BLaER1 (cell line): ENCODE data around the gene SLC13A4.

Experiments
- H3K27ac ChIP-seq: shearing (Covaris generic); formaldehyde crosslinking; 2 replicates; pipeline ENCODE4 v1.8.1; 2022
- H3K27me3 ChIP-seq: shearing (Covaris generic); formaldehyde crosslinking; 2 replicates; pipeline ENCODE4 v1.8.1; 2022
- H3K36me3 ChIP-seq: shearing (Covaris generic); formaldehyde crosslinking; 2 replicates; pipeline ENCODE4 v1.8.1; 2022
- H3K4me1 ChIP-seq: shearing (Covaris generic); formaldehyde crosslinking; 2 replicates; pipeline ENCODE4 v1.8.1; 2022
- H3K4me2 ChIP-seq: shearing (Covaris generic); formaldehyde crosslinking; 2 replicates; pipeline ENCODE4 v1.8.1; 2022
- H3K4me3 ChIP-seq: shearing (Covaris generic); formaldehyde crosslinking; 2 replicates; pipeline ENCODE4 v1.8.1; 2022
- H3K9ac ChIP-seq: shearing (Covaris generic); formaldehyde crosslinking; 2 replicates; pipeline ENCODE4 v1.8.1; 2022
- H3K9me3 ChIP-seq: shearing (Covaris generic); formaldehyde crosslinking; 2 replicates; pipeline ENCODE4 v1.8.1; 2022
- H4K20me1 ChIP-seq: shearing (Covaris generic); formaldehyde crosslinking; 2 replicates; pipeline ENCODE4 v1.8.1; 2022
- Cebpa-rat ChIP-seq: shearing (Covaris generic); IDR thresholded peaks from 2 replicates; pipeline ENCODE4 v1.8.1; 2022

SLC13A4 gene

GRCh38 chr7:135712796-135713195, 15.2 kb downstream of the SLC13A4 start:
- Histone ChIP-seq H3K9me3 (no peaks in the 10 kb centered on the region), H4K20me1 (no peaks in the 10 kb centered on the region), H3K27me3 (no peaks in the 10 kb centered on the region), H3K4me2 (no peak overlapping the region), H3K4me1 (no peaks in the 10 kb centered on the region), H3K27ac (no peak overlapping the region), H3K9ac (no peak overlapping the region), H3K4me3 (no peak overlapping the region), H3K36me3 (no peaks in the 10 kb centered on the region)
- no peak for TF ChIP-seq Cebpa-rat

- Histone ChIP-seq H4K20me1 (no peaks in the 10 kb centered on the region), H3K4me3 (no peak overlapping the region), H3K9ac (no peak overlapping the region), H3K27ac (no peak overlapping the region), H3K4me1 (no peaks in the 10 kb centered on the region), H3K27me3 (no peaks in the 10 kb centered on the region), H3K4me2 (no peak overlapping the region), H3K36me3 (no peaks in the 10 kb centered on the region), H3K9me3 (no peaks in the 10 kb centered on the region)
- no peak for TF ChIP-seq Cebpa-rat
These were observed 15.7 kb downstream of the SLC13A4 start for GRCh38 chr7:135712182-135712782.

- Histone ChIP-seq H3K9ac (no peak overlapping the region), H3K36me3 (no peaks in the 10 kb centered on the region), H4K20me1 (no peaks in the 10 kb centered on the region), H3K27ac (no peak overlapping the region), H3K4me1 (no peaks in the 10 kb centered on the region), H3K27me3 (no peaks in the 10 kb centered on the region), H3K4me2 (no peak overlapping the region), H3K9me3 (no peaks in the 10 kb centered on the region), H3K4me3 (no peak overlapping the region)
- no peak for TF ChIP-seq Cebpa-rat
These were observed 16.9 kb downstream of the SLC13A4 start for GRCh38 chr7:135711139-135711469.

GRCh38 chr7:135710417-135711138, 17.4 kb downstream of the SLC13A4 start:
- no peaks in the 10 kb centered on the region for H3K36me3 ChIP-seq
- no peaks in the 10 kb centered on the region for H3K27me3 ChIP-seq
- no peaks in the 10 kb centered on the region for H3K4me1 ChIP-seq
- no peak overlapping the region for H3K9ac ChIP-seq
- no peaks in the 10 kb centered on the region for H4K20me1 ChIP-seq
- TF ChIP-seq Cebpa-rat = no peak
- no peak overlapping the region for H3K4me2 ChIP-seq
- H3K4me3 ChIP-seq = no peak overlapping the region
- H3K27ac ChIP-seq = no peak overlapping the region
- no peaks in the 10 kb centered on the region for H3K9me3 ChIP-seq

- Histone ChIP-seq H3K4me2 (no peak overlapping the region), H3K36me3 (no peaks in the 10 kb centered on the region), H3K27ac (no peak overlapping the region), H4K20me1 (no peaks in the 10 kb centered on the region), H3K4me3 (no peak overlapping the region), H3K9ac (no peak overlapping the region), H3K4me1 (no peaks in the 10 kb centered on the region), H3K27me3 (no peaks in the 10 kb centered on the region), H3K9me3 (no peaks in the 10 kb centered on the region)
- TF ChIP-seq Cebpa-rat = no peak
These were observed 18.5 kb downstream of the SLC13A4 start for GRCh38 chr7:135709508-135709907.

GRCh38 chr7:135708041-135708440, 19.9 kb downstream of the SLC13A4 start:
- no peaks in the 10 kb centered on the region for H4K20me1 ChIP-seq
- no peak overlapping the region for H3K4me3 ChIP-seq
- no peak for TF ChIP-seq Cebpa-rat
- no peaks in the 10 kb centered on the region for H3K27me3 ChIP-seq
- no peak overlapping the region for H3K4me2 ChIP-seq
- H3K27ac ChIP-seq = no peak overlapping the region
- H3K4me1 ChIP-seq = no peaks in the 10 kb centered on the region
- no peaks in the 10 kb centered on the region for H3K9me3 ChIP-seq
- no peaks in the 10 kb centered on the region for H3K36me3 ChIP-seq
- H3K9ac ChIP-seq = no peak overlapping the region

GRCh38 chr7:135707570-135707966, 20.4 kb downstream of the SLC13A4 start:
- no peak for TF ChIP-seq Cebpa-rat
- Histone ChIP-seq H3K4me2 (no peak overlapping the region), H3K4me1 (no peaks in the 10 kb centered on the region), H3K4me3 (no peak overlapping the region), H4K20me1 (no peaks in the 10 kb centered on the region), H3K9me3 (no peaks in the 10 kb centered on the region), H3K27me3 (no peaks in the 10 kb centered on the region), H3K9ac (no peak overlapping the region), H3K27ac (no peak overlapping the region), H3K36me3 (no peaks in the 10 kb centered on the region)

GRCh38 chr7:135706858-135707569, 21.0 kb downstream of the SLC13A4 start:
- Histone ChIP-seq H3K4me2 (no peak overlapping the region), H3K4me1 (no peaks in the 10 kb centered on the region), H3K4me3 (no peak overlapping the region), H3K9me3 (no peaks in the 10 kb centered on the region), H3K36me3 (no peaks in the 10 kb centered on the region), H3K27ac (no peak overlapping the region), H3K27me3 (no peaks in the 10 kb centered on the region), H4K20me1 (no peaks in the 10 kb centered on the region), H3K9ac (no peak overlapping the region)
- no peak for TF ChIP-seq Cebpa-rat

GRCh38 chr7:135706038-135706742, 21.8 kb downstream of the SLC13A4 start:
- H3K4me3 ChIP-seq = no peak overlapping the region
- no peak for TF ChIP-seq Cebpa-rat
- H3K4me1 ChIP-seq = no peaks in the 10 kb centered on the region
- no peak overlapping the region for H3K4me2 ChIP-seq
- H3K9me3 ChIP-seq = no peaks in the 10 kb centered on the region
- H4K20me1 ChIP-seq = no peaks in the 10 kb centered on the region
- no peaks in the 10 kb centered on the region for H3K27me3 ChIP-seq
- no peaks in the 10 kb centered on the region for H3K36me3 ChIP-seq
- H3K27ac ChIP-seq = no peak overlapping the region
- H3K9ac ChIP-seq = no peak overlapping the region

- Histone ChIP-seq H3K9me3 (no peaks in the 10 kb centered on the region), H4K20me1 (no peaks in the 10 kb centered on the region), H3K9ac (no peak overlapping the region), H3K36me3 (no peaks in the 10 kb centered on the region), H3K4me2 (no peak overlapping the region), H3K4me1 (no peaks in the 10 kb centered on the region), H3K4me3 (no peak overlapping the region), H3K27ac (no peak overlapping the region), H3K27me3 (no peaks in the 10 kb centered on the region)
- no peak for TF ChIP-seq Cebpa-rat
These were observed 23.3 kb downstream of the SLC13A4 start for GRCh38 chr7:135704698-135705097.
